HEK293T (cell line): Measurements from ENCODE around the gene ESPNL.

Experiments
- CTCF ChIA-PET: fragments of 350-600 bp; formaldehyde crosslinking; extraction: SDS; loops from one replicate; lab custom pipeline; 2021; ENCODE audit warnings: antibody characterized with exemption, inconsistent platforms; lab: Yijun Ruan, JAX
- POLR2A ChIA-PET: fragments of 350-600 bp; formaldehyde crosslinking; extraction: SDS; loops from one replicate; lab custom pipeline; 2020; ENCODE audit warnings: antibody characterized with exemption, inconsistent platforms; lab: Yijun Ruan, JAX
- DNase-seq: peaks from one replicate; pipeline ENCODE4 v3.0.0; 2012; ENCODE audit warnings: mixed read lengths; ENCODE audit errors: extremely low spot score
- ARNT ChIP-seq: fragments of 450-650 bp; IDR thresholded peaks from 2 replicates; pipeline ENCODE4 v1.6.1; 2017; ENCODE audit warnings: mild to moderate bottlenecking
- BHLHE40 ChIP-seq: fragments of 450-650 bp; IDR thresholded peaks from 2 replicates; pipeline ENCODE4 v1.6.1; 2016; ENCODE audit warnings: mild to moderate bottlenecking, moderate library complexity, borderline replicate concordance
- CTBP1 ChIP-seq: fragments of 450-650 bp; IDR thresholded peaks from 2 replicates; pipeline ENCODE4 v1.6.1; 2016; ENCODE audit warnings: borderline replicate concordance
- ELF4 ChIP-seq: fragments of 450-650 bp; IDR thresholded peaks from 2 replicates; pipeline ENCODE4 v1.6.1; 2017; ENCODE audit warnings: antibody characterized with exemption
- FOXA1 ChIP-seq: fragments of 450-650 bp; IDR thresholded peaks from 2 replicates; pipeline ENCODE4 v1.6.1; 2016; ENCODE audit warnings: mild to moderate bottlenecking
- FOXK2 ChIP-seq: fragments of 450-650 bp; IDR thresholded peaks from 2 replicates; pipeline ENCODE4 v1.6.1; 2016; ENCODE audit warnings: mild to moderate bottlenecking
- FOXM1 ChIP-seq: fragments of 450-650 bp; IDR thresholded peaks from 2 replicates; pipeline ENCODE4 v1.6.1; 2017; ENCODE audit warnings: mild to moderate bottlenecking, borderline replicate concordance
- HDGF ChIP-seq: fragments of 450-650 bp; IDR thresholded peaks from 2 replicates; pipeline ENCODE4 v1.6.1; 2017; ENCODE audit warnings: antibody characterized with exemption, borderline replicate concordance
- L3MBTL2 ChIP-seq: fragments of 450-650 bp; conservative IDR thresholded peaks from 2 replicates; pipeline ENCODE4 v1.6.1; 2016; ENCODE audit warnings: mild to moderate bottlenecking
- LEF1 ChIP-seq: fragments of 450-650 bp; IDR thresholded peaks from 2 replicates; pipeline ENCODE4 v1.6.1; 2017; ENCODE audit warnings: mild to moderate bottlenecking, borderline replicate concordance
- NFRKB ChIP-seq: fragments of 450-650 bp; IDR thresholded peaks from 2 replicates; pipeline ENCODE4 v1.6.1; 2016; ENCODE audit warnings: mild to moderate bottlenecking, moderate library complexity
- SP1 ChIP-seq: fragments of 450-650 bp; IDR thresholded peaks from 2 replicates; pipeline ENCODE4 v1.6.1; 2017
- SUZ12 ChIP-seq: fragments of 450-650 bp; IDR thresholded peaks from 2 replicates; pipeline ENCODE4 v1.6.1; 2016; ENCODE audit warnings: mild to moderate bottlenecking
- TARDBP ChIP-seq: fragments of 450-650 bp; IDR thresholded peaks from 2 replicates; pipeline ENCODE4 v1.6.1; 2016
- ZNF384 ChIP-seq: fragments of 450-650 bp; IDR thresholded peaks from 2 replicates; pipeline ENCODE4 v1.6.1; 2016
- TF ChIP-seq, protein P1 (sequence below): fragments of 450-650 bp; IDR thresholded peaks from 2 replicates; pipeline ENCODE4 v1.6.1; 2016

Gene ESPNL

DNA sequence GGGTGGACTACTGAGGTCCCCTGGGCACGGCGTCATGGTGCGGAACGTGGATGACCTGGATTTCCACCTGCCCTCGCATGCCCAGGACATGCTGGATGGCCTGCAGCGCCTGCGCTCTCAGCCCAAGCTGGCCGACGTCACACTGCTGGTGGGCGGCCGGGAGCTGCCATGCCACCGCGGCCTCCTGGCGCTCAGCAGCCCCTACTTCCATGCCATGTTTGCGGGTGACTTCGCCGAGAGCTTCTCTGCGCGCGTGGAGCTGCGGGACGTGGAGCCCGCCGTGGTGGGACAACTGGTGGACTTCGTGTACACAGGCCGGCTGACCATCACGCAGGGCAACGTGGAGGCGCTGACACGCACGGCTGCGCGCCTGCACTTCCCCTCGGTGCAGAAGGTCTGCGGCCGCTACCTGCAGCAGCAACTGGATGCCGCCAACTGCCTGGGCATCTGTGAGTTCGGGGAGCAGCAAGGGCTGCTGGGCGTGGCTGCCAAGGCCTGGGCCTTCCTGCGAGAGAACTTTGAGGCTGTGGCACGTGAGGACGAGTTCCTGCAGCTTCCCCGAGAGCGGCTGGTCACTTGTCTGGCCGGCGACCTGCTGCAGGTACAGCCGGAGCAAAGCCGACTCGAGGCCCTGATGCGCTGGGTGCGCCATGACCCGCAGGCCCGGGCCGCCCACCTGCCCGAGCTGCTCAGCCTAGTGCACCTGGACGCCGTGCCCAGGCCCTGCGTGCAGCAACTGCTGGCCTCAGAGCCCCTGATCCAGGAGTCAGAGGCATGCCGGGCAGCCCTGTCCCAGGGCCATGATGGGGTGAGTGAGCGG is 40.8 kb downstream of the ESPNL start:
- no peak for DNase-seq
- ChIA-PET CTCF (no interaction called here), POLR2A (interaction anchor here (0.6 kb wide), 1 partner anchor 98 kb away, joined by 3 read pairs; the partner anchor contains the start of gene HES6)
- TF ChIP-seq L3MBTL2 (no peak), ELF4 (no peak), ARNT (no peak), NFRKB (no peak), FOXK2 (no peak), LEF1 (no peak), FOXA1 (no peak), SUZ12 (no peak), TARDBP (no peak), CTBP1 (no peak), FOXM1 (no peak)

- ChIA-PET CTCF (no interaction called here), POLR2A (interaction anchor here (0.7 kb wide), 1 partner anchor 15 kb away, joined by 3 read pairs; no protein-coding TSS in a partner anchor)
- DNase-seq = no peak
- TF ChIP-seq FOXK2 = no peak
- TF ChIP-seq FOXA1 = no peak
- no peak for TF ChIP-seq ZNF384
- TF ChIP-seq BHLHE40 = no peak
Observed at GRCh38 chr2:238141541-238142318, 41.6 kb downstream of the ESPNL start.

DNA sequence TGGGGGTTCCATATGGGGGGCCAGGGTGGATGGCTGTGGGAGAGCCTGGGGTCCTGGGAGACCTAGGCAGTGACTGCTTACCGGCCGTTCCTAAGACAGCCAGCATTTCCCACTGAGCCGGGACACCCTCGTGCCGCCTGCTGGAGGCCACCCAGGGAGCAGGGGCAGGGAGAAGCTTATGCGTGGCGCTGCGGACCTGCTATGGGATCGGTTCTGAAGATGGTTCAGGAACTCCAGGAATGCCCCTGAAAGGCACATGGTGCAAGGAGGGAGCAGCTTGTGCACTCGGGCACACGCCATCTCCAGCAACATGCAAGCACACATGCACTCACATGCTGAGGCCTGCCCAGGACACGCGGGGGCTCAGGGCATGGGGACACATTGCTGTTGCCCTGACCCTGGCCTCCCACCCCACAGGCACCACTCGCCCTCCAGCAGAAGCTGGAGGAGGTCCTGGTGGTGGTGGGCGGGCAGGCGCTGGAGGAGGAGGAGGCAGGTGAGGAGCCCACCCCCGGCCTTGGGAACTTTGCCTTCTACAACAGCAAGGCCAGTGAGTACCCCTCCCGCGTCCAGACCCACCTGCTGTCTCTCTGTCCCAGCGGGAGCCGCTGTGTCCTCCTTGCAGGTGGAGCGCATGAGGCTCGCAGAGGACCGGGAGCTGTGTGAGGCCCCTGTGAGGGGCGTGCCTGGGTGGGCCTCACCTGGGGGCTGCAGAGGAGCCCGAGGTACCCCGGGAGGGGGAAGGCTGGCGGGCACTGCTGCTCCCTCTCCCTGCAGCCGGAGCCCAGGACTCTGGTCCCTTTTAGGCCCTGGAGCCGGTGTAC is 42.5 kb downstream of the ESPNL start:
- no peak for DNase-seq
- TF ChIP-seq BHLHE40 (no peak), ELF4 (no peak), HDGF (no peak), SUZ12 (no peak), ZNF384 (no peak), FOXK2 (no peak), LEF1 (no peak), CTBP1 (no peak), FOXA1 (no peak), NFRKB (no peak), SP1 (no peak), TARDBP (no peak)
- TF ChIP-seq, protein P1, sequence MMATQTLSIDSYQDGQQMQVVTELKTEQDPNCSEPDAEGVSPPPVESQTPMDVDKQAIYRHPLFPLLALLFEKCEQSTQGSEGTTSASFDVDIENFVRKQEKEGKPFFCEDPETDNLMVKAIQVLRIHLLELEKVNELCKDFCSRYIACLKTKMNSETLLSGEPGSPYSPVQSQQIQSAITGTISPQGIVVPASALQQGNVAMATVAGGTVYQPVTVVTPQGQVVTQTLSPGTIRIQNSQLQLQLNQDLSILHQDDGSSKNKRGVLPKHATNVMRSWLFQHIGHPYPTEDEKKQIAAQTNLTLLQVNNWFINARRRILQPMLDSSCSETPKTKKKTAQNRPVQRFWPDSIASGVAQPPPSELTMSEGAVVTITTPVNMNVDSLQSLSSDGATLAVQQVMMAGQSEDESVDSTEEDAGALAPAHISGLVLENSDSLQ = no peak
- POLR2A ChIA-PET = interaction anchor here (0.7 kb wide), 1 partner anchor 15 kb away, joined by 3 read pairs; no protein-coding TSS in a partner anchor
- CTCF ChIA-PET = no interaction called here

GRCh38 chr2:238143239-238143951 is 43.3 kb downstream of the ESPNL start:
- TF ChIP-seq FOXA1 = no peak
- TF ChIP-seq CTBP1 = no peak
- no peak for TF ChIP-seq FOXM1
- ChIA-PET CTCF (no interaction called here), POLR2A (no interaction called here)
- no peak for DNase-seq

GRCh38 chr2:238144262-238144661 is 44.1 kb downstream of the ESPNL start:
- POLR2A ChIA-PET = no interaction called here

DNA sequence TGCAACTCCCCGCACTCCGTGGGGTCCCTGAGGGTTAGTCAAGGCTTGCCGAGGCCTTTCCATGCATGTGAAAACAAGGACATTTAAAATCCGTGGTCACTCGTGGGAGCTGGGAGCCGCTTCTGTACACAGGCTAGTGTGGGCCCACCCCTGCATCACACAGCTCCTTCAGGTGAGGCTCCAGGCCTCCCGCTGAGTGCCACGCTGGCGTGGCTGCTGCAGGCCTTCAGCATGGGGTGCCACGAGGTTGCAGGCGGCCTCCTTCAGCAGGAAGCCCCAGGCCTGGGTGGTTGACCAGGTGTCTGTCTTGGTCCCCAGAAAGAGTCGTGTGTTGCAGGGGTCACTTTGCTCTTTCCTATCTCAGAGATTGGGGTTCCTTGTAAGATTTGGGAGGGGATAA is 44.9 kb downstream of the ESPNL start:
- POLR2A ChIA-PET = no interaction called here
- CTCF ChIA-PET = no interaction called here
- DNase-seq = no peak
- TF ChIP-seq SUZ12 (no peak), ARNT (no peak), LEF1 (no peak)

More at GRCh38 chr2:238144262-238144661, 44.1 kb downstream of the ESPNL start:
- TF ChIP-seq ARNT = no peak
- no peak for TF ChIP-seq FOXM1
- TF ChIP-seq ELF4 = no peak
- TF ChIP-seq SP1 = no peak
- TF ChIP-seq ZNF384 = no peak
- no peak for TF ChIP-seq FOXA1
- no peak for TF ChIP-seq SUZ12
- TF ChIP-seq L3MBTL2 = no peak
- CTCF ChIA-PET = no interaction called here
- DNase-seq = no peak

DNA sequence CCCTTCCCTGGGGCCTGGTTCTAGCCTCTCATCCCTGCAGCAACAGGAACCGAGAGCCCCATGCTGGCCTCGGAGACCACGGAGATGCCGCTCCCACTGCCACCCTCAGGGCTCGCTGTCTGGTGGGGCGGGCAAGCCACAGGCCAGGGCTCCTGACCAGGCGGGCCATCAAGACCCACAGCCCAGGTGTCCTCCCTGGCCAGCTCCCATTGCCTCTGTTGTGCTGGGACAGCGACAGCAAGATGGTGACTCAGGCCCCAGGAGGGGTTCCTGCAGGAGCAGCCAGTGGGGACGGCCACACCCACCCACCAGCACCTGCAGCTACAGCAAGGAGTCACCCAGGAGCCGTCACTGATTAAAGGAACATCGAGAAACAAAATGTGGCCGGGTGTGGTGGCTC is 45.7 kb downstream of the ESPNL start:
- ChIA-PET POLR2A (no interaction called here), CTCF (no interaction called here)
- TF ChIP-seq HDGF (no peak), FOXK2 (no peak), ZNF384 (no peak), CTBP1 (no peak), FOXM1 (no peak), FOXA1 (no peak), LEF1 (no peak), TARDBP (no peak), BHLHE40 (no peak), NFRKB (no peak), SP1 (no peak), ARNT (no peak), SUZ12 (no peak), ELF4 (no peak), L3MBTL2 (no peak)
- no peak for DNase-seq
